ENCODE results near the gene BRD8.

BRD8 gene

DNA sequence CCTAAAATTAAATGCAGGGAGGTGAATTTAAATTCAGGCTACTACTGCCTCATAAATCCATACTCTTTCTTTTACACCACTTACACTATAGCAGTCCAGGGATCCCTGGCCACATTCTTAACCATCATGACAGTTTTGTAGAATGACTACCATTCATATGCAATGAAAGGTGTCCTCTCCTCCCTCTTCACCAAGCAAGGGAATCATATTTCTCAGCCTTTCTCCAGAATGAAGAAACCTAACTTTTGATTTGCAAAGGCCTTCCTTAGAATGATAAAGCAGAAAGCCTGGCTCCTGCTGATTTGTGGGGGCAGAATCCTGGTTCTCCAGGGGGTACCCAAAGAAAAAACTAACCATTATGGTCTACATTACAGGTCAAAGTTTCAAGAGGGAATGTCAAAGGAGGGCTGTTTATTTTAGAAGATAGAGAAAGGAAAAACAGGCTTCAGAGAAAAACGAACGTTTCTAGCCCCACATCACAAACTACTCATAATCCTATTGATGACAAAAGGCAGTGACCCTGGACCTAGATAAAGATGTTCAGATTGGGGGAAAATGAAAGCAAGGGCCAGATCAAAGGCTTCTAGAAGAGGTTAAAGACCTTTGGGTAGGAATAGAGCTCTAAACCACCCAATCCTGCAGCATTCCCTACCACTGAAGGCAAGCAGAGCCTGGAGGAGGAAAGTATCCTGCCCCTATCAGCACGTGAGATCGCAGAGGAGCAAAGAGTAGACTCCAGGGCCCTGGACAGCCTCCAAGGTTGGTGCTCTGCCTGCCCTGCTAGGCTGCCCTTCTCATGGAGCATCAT is 83.1 kb downstream of the BRD8 start:
- DNase-seq, result no peak

DNA sequence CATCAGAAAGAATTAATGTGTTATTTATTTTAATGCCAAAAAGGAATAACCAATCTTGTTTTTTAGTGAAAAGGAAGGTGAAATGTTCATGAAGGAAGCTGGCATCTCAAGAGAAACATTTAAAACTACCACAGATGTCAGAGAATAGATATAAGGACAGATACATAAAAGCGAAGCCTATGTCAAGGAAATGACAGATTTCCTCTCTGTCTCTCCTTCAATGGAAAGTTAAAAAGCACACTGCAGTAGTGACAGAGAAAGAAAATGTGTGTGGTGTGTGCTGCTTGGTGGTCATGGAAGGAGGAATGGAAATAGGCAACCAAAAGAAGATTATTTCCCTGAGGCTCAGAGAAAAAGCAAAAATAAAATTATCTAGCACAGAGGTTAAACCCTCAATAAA is 85.4 kb downstream of the BRD8 start:
- DNase-seq, result no peak

DNA sequence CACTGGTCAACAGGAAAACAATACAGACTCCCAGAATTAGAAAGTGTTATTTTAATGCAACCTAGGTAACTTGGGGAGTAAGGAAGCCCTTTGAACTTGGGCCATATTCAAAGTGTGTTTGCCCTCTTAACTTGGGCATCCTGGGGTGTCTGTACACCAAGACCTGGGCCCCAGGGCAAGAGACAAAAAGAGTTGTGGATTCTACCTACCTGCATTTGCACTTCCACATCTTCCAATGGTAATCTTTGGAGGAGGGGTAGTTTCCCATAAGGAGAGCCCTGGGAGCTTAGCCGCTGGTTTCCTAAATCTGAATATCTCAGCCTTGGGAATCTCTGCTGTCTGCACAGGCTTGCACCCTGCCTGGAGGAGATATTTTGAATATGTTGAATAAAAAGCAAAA is 86.1 kb downstream of the BRD8 start:
- no peak for DNase-seq

DNA sequence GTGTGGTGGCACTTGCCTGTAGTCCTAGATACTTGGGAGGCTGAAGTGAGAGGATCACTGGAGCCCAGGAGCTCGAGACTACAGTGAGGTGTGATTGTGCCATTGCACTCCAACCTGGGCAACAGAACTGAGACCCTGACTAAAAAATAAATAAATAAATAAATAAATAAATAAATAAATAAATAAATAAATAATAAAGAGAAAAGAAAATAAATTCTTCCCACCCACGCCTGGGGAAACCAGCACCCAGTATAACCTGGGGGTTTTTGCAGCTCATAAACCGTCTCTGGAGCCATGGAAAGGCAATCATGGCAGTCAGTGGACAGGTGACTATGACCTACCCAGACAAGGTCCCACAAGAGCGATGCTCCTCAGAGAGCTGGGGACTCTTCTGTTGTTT is 86.7 kb downstream of the BRD8 start:
- no peak for DNase-seq
